ENCODE data around the gene SLTM. TPM values are rescaled to one million over a fixed set of nuclear protein-coding genes. Genes with fewer than 3 reads are reported as not detected.

The SLTM gene
- 58.8 and 61.2 TPM in 2 replicates for total RNA-seq

DNA sequence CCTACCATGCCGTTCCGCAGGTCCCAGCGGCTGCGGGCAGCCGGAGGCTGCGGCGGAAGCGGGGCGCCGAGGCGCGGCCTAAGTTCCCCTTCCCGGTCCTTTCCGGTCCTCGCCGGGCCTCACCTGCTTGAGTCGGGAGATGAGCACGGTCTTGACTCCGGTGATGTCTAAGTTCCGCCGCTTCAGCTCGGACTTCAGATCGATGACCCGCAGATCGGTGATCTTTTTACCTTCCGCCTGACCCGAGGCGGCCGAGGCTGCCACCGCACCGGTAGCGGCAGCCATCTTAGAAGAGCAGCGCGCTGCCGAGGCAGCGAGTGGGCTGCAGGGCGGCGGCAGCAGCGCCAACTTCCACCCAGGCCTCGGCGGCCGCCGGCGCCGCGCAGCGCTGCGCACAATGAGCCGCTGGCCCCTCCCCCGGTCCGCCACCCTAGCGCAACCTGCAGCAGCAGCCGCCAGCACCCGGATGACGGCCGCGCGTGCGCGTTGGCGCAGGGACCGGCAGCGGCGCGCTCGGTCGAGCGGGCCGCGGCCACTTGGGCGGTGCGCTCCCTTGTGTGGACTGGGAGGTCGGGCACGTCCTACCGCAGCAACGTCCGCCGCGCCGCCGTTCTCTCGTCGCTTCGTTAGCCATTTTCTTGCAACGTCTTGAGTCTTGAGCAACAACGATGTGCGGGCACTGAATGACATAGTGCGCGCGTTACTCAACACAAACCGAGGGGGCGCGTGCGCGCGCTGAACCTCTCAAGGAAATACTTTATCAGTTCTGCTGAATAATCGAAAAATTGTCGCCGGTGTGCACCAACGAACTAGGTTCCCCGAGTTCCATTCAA, at the start of gene SLTM:
Gene SLTM (minus strand): TSS at position 399 of the 833 bp plus-strand sequence. CDS start 114 bp downstream, at position 285.

Other genes starting within 250 kb of the SLTM start
- gene ADAM10, start 184.0 kb downstream of the SLTM start, total RNA-seq = 121 and 286 TPM in 2 replicates
- 14.0 and 17.0 TPM in 2 replicates for gene MINDY2, start 162.4 kb downstream of the SLTM start, total RNA-seq
- 10.4 and 11.7 TPM in 2 replicates for gene RNF111, start 54.0 kb upstream of the SLTM start, total RNA-seq
- gene CCNB2, start 171.5 kb upstream of the SLTM start, total RNA-seq = 4.6 and 8.5 TPM in 2 replicates